ENCODE results near the gene NHLRC2.
"Not testable (repeated sequence)": the region's sequence is repeated elsewhere in the genome, so short reads cannot be mapped to it uniquely, and the experiment has no call there.

NHLRC2 gene

DNA sequence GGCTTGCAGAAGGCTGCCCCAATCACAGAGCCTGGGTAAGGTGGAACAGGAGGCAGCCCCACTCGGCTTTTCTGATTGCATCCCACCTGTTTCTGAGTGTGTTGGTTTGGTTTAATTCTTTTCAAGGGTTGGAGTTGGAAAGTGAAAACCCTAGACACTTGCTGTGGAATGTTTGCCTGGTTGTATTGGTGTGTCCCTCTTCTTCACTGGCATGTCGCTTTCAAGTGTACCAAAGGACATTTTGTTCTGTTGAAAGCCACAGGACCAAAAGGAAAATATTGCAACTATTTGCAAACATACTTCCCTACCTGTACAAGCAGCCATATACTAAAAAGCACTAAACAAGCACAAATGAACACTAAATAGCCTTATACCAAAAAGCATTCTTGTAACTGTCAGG is 60.5 kb downstream of the NHLRC2 start:
- DNase-seq = no peak

DNA sequence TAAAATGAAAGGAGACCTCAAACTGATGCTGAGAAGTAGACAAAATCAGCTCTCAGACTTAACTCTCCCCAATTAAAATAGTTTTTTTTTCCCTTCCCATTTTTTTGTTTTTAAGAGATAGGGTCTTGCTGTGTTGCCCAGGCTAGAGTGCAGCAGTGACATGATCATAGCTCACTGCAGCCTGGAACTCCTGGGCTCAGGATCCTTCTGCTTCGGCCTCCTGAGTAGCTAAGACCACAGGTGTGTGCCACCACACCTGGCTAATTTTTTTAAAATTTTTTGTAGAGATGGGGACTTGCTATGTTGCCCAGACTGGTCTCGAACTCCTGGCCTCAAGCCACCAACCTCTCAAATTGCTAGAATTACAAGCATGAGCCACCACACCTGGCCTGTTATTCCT is 61.1 kb downstream of the NHLRC2 start:
- no peak for DNase-seq

DNA sequence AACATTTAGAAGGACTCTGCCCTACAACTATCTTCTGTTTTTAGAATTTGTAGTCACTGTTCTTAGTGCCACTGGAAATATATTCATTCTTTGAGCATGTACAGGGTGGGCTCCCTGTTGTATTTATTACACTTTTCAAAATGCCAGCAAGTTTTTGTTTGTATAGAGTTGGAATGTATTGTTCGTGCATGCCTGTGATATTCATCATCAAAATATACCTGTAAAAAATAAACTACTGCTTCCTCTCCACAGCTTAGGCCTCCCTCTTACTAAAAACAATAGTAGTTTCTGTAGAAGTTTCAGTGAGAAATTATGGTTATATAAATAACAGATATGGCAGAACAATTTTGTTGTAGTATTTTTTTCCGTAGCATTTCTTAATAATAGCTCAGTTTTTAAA is 61.6 kb downstream of the NHLRC2 start:
- DNase-seq = no peak

DNA sequence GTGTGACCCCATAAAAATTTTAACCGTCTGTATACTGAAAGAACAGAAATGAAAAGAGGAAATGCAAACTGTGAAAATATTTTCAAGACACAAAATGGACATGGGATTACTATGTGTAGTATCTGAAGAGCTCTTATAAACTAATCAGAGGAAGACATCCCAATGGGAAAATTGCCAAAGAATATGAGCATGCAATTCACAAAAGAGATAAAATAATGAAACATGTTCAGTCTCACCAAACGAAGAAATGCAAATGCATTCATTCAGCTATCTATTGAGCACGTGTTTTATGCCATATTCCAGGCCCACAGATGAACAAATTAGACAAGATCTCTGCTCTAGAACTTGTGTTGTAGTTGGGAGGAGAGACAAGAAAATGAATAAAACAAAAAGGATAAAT is 63.2 kb downstream of the NHLRC2 start:
- DNase-seq = no peak

DNA sequence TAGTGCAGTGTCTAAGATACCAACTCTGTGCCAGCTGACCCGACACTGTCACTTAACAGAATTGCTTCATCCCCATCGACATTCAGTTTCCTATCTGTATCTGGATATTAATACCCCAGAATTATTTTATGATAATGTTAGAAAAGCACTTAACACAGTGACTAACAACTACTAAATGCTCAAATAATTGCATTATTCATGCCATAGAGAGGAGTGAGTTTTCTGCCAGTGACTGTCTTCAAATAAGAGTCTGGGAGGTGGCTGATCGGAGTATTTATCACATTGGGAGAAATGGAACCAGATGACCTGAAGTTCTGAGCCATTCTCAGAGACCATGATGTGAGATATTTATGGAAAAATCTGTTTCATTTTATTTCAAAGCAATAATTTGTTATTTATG is 65.7 kb downstream of the NHLRC2 start:
- DNase-seq = no peak

DNA sequence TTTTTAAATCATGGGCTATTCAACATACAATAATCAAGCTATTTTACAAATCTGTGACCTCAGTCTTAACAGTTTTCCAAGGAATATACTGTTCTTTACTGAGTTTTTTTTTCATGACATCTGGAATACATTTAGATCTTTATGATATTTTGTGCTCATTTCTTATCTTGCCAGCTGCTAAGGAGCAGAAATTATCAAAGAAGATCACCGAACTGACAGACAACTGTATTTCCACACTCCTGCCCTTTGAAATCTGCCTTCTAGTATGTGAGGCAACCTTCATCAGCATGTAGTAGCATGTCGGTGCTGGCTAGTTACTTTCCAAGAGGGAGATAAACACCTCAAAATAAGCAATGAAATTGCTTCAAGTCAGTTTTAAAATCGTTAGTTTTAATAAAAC is 66.4 kb downstream of the NHLRC2 start:
- DNase-seq = no peak

DNA sequence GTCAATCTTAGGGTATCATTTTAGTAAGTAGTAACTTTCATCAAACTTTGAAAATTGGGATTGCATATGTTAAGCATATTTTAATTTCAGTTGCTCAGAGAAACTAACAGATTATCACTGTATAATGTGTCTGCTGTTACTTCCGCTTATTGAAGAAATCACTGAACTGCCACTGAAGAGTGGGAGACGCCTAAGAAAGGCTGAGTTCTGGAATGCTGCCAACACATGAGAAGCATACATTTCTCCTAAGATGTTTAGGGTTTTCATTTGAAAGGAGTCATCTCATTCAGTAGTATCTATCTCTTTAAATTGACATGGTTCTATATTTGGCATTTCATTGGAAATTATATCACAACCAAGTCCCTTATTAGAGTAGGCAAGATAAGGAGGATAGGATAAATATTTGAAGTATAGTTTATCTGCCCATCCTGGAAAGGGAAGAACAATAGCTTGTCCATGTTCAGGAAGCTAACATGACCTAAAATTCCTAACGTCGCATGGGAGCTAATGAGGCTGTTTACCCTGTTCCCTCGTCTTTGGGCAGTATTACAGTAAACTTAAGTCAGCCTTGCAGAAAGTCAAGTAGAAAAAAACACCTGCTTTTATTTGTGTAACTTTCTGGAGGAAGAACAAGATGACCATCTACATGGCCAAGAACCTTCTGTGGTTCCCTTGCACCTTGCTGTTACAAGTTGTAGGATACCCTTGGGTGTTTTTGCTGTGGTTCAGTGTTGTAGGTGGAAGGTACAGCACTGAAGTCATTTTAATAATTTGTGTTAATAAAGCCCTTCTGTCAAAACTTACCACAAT is 67.3 kb downstream of the NHLRC2 start:
- no peak for DNase-seq

DNA sequence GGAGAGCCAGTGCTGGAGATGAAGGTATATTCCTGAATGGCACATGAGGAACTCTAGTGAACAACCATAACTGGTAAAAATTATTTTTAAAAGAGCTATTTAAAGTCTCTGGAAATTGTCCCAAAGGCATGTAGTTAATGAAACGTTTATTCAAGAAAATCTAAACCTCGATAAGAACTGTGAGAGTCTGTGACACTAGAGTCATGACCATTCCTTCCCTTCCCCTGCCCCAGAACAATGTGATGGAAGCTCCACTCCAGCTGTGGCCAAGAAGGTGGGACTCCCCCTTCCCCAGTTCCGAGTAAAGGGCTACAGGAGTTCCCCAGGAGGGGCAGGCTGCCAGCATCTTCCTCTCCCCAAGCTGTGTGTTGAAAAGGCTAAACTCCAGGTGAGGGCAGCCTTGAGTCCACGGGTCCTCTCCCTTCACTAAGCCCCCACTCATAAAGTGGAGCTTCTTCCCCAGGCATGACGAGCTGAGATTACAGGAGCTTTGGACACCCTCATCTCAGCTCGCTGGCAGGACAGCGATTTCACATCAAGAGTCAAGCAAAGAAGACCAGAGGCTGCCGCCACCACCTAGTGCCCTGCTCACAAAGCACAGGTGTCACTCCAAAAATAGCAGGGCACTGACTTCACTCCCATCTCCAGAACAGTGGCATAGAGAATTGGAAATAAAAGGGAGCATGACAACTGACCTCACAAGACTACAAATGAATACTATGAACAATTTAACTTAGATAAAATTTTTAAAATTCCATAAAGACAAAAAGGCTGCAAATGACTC is 68.5 kb downstream of the NHLRC2 start:
- DNase-seq = no peak

DNA sequence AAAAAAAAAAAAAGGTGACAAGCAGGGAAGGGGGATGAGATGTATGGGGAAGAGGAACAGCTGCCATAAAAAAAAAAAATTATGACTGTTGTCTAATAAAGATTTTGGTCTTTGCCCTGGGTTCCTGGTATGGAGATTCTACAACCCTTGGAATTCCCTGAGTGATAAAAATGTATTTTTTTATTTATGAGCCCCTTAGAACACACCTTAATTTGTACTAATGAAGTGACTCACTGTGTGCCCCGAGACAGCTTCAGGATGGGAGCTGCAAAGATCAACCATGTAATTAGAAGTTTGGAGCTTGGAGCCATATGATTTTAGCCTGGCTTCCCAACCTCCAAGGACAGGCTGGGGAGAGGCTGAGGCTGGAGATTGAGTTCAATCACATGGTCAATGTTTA is 69.7 kb downstream of the NHLRC2 start:
- DNase-seq = no peak

DNA sequence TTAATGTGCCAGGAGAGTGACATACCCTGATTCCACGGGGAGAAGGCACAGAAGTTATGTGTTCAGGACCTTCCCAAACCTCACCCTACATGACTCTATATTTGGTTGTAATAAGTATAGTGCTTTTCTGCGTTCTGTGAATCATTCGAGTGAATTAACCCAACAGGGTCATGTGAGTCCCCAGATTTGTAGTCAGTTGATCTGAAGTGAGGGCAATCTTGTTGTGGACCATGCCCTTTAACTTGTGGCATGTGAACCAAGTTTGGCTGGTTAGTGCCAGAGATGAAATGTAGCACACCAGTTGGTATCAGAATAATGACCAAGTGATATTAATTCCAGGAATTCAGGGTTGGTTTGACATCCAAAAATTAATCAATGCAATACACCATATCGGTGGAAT is 70.2 kb downstream of the NHLRC2 start:
- DNase-seq = no peak

DNA sequence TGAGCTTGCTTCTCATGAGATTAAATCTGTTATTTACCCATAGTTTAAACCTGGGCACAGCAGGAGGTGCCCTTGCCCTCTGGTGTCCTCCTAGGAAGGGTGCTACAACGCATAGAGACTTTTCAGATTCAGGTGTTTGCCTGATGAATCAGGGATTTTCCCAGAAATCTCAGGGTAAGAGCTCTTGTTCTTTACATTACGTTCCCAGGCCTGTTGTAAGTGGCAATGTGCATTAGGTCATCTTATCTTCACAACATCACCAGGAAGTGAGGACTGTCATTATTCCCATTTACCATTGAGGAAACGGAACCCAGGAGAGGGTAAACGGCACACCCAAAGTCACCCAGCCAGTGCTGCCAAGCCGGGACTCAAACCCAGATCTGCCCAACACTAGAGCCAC is 73.0 kb downstream of the NHLRC2 start:
- no peak for DNase-seq

DNA sequence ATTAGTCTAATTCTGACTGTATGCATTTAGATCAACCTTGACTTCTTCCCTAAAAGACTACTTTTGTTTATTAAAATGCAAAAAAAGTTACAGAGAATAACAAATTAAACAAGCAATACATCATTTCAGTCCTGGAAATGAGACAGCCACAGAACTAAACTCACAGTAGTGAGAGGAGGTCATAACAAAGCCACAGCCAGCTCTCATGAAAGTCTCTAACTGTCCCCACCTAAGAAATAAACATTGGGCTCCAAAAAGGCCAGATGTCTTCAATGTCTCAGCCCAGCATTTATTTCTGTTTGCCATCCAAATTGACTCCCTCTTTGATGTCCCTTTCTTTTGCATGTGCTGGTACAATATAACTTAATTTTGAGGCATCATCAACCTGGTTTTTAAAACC is 74.4 kb downstream of the NHLRC2 start:
- DNase-seq = no peak

DNA sequence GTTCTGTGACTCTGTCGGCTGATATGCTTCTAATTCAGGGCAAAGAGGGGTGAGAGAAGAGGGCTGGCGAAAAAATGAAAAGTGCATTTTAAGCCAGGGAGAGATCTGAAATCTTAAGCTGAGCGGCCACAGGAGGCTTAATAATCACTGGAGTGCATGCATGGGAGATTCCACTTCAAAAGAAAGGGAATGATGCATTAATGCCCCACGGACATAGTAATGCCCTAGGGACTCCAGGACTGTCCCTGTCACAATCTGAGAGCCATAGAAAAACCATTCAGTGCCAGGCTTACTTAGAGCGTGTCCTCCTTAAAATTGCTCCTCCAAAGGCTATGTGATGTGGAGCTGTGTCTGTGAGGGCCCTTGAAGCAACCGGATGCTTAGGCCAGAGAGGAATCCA is 75.1 kb downstream of the NHLRC2 start:
- DNase-seq = no peak

DNA sequence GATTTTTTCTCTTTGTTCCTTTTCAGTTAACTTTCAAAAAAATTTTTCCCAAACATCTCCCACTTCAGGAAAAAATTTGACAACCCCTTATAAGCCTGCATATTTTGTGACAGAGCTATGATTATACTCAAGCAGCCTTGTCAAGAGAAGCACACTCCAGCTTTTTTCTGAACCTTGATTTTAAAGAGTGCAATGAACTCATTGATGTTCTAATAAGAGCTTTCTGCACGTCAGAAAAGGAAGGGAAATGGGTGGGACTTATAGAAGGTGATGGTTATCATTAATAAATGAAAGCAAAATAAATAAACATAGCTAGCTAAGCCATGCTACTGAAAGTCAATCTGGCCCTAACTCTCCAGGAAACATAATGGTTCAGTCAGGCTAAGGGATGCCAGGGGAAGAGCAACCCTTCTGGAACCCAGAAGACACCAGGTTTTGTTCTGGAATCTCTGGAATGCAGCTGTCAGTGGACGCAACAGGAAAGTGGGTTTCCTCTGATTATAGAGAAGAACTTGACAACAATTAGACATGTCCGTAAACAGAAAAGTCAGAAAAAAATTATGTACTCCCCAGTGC is 76.1 kb downstream of the NHLRC2 start:
- no peak for DNase-seq

DNA sequence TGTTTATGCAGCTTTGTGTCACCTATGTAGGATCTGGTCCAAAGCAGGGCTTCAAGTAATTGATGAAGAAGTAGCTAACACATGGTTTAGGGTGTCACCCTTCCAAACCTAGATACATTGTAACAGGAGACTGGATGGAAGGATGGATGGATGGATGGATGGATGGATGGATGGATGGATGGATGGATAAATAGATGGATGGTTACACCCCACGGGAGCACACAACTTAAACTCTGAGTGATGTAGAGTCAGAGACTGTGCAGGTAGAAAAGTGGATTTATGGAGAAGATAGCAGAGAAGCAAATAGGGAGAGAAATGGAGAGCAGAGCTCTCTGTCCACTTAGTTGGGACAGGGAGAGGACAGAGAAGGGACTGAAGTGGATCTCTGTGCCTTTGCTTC is 78.4 kb downstream of the NHLRC2 start:
- no peak for DNase-seq

DNA sequence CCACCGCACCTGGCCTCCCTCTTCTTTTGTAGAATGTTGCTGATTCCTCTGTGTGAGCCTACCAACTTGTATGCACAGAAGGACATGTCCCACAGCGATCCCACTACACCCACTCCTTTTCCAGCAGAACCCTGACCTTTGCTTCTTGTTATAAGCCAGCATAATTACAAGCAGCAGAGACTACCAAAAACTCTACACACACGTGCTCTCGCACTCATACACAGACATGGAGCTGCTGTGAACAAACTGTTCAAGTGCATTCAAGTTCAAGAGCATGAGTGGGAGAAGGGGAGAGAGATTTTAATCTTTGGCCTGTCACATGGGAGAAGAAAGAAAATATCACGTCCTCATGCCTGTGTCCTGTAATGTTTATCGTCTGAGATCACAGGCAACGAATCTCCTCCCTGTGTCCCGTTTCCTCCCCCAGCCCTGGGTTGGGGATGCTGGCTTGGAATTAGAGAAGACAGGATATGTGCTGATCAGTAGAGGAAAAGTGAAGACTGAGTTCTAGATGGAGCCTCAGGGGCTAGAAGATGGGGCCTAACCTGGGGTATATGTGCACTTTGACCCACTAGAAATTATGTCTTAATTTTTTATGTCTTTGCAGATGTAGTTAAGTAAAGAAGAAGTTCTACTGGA is 79.6 kb downstream of the NHLRC2 start:
- DNase-seq = no peak

DNA sequence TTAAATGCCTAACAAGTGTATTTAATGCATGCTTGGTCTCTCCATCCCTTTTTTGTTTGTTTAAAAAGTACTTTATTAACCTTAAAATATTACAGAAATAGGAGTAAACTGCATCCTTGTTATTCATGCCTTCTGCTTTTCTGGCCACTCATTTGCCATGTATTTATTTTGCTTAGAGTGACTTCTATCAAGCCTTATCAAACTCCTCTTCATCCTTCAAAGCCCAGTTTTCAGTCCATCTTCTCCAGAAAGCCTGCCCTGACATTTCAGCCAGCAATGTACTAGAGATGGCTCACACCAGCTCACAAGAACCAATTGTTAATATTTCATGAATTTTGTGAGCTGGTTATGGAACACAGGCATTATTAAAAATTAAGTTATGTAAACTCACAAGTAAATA is 82.8 kb downstream of the NHLRC2 start:
- no peak for DNase-seq

DNA sequence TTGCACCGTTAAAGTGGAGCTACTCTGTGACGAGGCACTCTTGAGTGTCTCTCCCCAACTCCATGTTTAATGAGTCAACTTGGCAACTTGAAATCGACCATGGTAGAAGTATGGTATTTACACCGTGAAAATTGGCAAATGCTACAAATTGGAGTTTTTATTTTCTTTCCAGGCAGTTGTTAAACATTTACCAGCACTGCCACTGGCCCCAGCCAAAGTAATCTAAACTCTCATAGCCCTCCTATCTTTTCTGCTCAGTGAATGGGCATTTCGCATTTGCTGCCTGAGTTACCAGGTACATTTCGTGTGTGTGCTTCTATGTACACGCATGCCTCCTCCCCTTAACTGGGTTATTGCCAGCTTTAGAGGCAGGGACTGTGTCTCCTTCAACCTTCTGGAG is 83.3 kb downstream of the NHLRC2 start:
- no peak for DNase-seq

DNA sequence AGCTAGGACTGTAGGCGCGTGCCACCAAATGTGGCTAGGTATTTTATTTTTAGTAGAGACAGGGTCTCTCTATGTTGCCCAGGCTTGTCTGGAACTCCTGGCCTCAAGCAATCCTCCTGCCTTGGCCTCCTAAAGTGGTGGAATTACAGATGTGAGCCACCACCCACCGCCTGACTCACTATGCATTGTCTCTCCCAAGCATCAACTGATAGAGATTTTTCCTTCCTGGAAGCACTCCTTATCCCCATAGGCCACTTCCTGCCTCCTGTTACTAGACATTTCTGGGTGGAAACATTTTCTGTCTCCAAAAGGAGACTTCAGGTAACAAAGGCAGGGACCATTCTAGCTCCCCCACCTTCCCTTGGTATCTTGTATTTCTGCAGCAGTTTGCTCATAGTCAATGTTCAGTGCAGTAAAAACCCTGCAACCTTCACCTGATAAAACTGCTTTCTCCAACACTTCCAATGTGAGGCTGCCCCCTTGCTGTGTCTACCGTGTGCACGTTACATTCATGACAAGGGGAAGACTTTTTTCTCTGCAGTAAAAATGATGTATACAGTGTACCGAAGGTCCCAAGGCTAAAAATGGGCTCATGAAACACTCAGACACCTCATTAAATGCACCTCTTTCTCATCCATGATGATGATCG is 84.9 kb downstream of the NHLRC2 start:
- no peak for DNase-seq

DNA sequence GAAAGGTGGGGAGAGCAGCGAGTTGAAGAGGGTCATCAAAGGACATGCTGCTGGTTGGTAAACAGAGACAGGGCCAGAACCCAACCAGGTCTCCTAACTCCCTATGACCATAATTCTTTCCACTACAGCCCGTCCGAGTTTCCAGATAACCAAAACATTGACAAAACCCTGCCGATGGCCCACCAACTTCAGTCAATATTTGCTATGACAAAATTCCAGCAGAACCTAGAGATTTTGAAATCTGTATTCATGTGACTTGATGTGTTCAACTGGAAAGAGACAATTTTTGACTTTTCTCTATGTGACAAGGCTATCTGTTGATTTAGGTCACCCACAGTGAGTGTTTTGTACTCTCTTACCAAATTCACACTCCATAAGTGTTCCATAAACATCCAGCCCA is 86.7 kb downstream of the NHLRC2 start:
- DNase-seq = no peak

DNA sequence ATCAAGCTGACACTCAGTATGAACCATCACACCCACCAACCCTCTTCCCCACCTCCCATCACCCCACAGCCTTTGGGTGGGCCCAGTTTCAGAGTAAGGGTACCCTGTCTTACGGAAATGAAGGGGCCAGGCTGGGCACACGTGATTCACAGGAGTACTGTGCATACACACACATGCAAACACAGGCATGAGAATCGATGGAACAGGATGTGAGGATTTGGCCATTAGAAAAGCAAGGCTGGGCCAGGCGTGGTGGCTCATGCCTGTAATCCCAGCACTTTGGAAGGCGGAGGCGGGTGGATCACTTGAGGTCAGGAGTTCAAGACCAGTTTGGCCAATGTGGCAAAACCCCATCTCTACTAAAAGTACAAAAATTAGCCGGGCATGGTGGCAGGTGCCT is 88.7 kb downstream of the NHLRC2 start:
- DNase-seq = not testable (repeated sequence)

DNA sequence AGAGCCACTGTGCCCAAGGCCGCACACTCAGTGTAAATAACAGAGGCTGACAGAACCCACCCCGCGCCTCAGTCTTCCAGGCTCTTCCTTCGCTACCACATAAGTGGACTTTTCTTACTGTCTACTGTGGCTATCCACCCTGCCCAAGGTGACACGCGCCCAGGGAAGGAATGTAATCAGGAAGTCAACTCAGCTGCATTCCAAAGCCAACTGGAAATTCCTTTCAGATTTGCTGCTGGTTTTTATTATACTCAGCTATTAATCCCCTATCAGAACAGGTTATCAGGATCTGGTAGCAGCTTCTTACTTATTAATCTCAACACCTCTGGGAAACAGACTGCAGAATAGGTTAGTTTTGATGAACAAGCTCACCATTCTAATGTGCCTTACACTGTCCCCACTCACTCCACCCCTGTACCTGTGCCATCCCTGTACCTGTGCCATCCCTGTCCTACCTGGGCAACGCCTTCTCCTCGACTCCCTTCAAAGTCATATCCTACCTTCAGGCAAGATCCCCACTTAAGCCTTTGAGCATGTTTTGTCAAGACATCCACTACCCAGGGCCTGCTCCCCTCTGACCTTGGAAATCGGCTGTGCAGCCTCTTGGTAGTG is 90.7 kb downstream of the NHLRC2 start:
- no peak for DNase-seq

DNA sequence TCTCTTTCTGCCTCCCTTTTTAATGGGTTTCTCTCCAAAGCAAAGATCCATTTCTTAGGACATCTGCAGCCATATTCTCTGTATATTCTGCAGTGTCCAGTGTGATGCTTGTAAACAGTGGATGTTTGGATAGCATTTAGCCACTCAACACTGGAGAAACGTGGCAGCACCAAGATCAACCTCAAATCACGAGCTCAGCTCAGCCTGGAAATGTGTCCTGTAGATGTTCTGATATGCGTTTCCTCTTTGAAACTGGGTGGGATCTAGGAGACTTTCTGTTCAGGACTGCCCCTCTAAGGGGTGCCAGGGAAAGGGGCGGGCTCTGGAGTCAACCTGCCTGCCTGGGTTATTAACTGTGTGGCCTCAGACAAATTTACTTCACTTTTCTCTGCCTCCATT is 91.2 kb downstream of the NHLRC2 start:
- DNase-seq = no peak

Measured in activated CD4-positive, CD25-positive, alpha-beta regulatory T cell treated with anti-CD3 and anti-CD28 coated beads, Interleukin-2, amount 50 U/mL, for 72 hours (primary cell).